Spinal cord (tissue), 10 donors: ENCODE data around the gene BRAF. TPM values are rescaled to one million over a fixed set of nuclear protein-coding genes. Genes with fewer than 3 reads are reported as not detected.
"Not testable (repeated sequence)": the region's sequence is repeated elsewhere in the genome, so short reads cannot be mapped to it uniquely, and the experiment has no call there.

Experiments used
- DNase-seq, 6 donors: peaks; one replicate each; pipeline versions ENCODE4 v3.0.0 to v3.0.0-alpha.2; 2013 to 2015; ENCODE audit warnings: low spot score in 6 of 6, low read depth in 4 of 6
- H3K27ac ChIP-seq: one replicate; pipeline ENCODE4 v1.5.1; 2013; ENCODE audit warnings: low read depth, low read length, control low read depth
- H3K27me3 ChIP-seq: one replicate; pipeline ENCODE4 v1.6.1; 2013; ENCODE audit warnings: low read length; ENCODE audit not compliant: control insufficient read depth, insufficient read depth
- H3K36me3 ChIP-seq: one replicate; pipeline ENCODE4 v1.6.1; 2013; ENCODE audit warnings: low read length; ENCODE audit not compliant: control insufficient read depth, insufficient read depth
- H3K4me1 ChIP-seq: one replicate; pipeline ENCODE4 v1.6.1; 2013; ENCODE audit warnings: low read length; ENCODE audit not compliant: control insufficient read depth, insufficient read depth
- H3K4me3 ChIP-seq: one replicate; pipeline ENCODE4 v1.5.1; 2013; ENCODE audit warnings: low read depth, low read length, control low read depth
- H3K9me3 ChIP-seq: one replicate; pipeline ENCODE4 v1.6.1; 2013; ENCODE audit warnings: low read length; ENCODE audit not compliant: control insufficient read depth, insufficient read depth
- WGBS: methylation state at CpG from one replicate; pipeline ENCODE4 v1.1.5; 2013; ENCODE audit warnings: missing lambda C conversion rate; ENCODE audit not compliant: insufficient coverage; 5-methylcytosine and 5-hydroxymethylcytosine counted together
- polyA plus RNA-seq, 2 donors: library from polyadenylated mRNA; unstranded; fragments of 120-200 nt; gene quantifications; one replicate each; pipeline ENCODE4 v1.2.1, GENCODE V29; 2013; ENCODE audit not compliant: insufficient read length in 2 of 2
- total RNA-seq, 2 donors: library from RNA; depleted of rRNA in 1 of 2; stranded (reverse); fragments of 120-200 nt in 1 of 2; fragments of >200 nt in 1 of 2; gene quantifications; one replicate each; pipeline versions ENCODE4 v1.2.3 to v1.2.4, GENCODE V29; 2013 to 2014
- donor health status: healthy.

BRAF gene
- total and polyA plus RNA-seq, 4 donors = 21.7 to 71.4 (median 31.1) TPM

DNA sequence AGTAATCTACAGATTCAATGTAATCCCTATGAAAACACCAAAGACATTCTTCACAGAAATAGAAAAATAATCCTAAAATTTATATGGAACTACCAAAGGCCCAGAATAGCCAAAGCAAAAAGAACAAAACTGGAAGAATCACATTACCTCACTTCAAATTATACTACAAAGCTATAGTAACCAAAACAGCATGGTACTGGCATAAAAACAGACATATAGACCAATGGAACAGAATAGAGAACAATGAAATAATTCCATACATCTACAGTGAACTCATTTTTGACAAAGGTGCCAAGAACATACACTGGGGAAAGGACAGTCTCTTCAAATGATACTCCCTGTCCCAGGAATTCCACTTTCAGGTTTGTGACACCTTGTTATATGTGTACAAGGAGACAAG lies 107.3 kb downstream of the BRAF start:
- H3K27me3 ChIP-seq, H3K27ac ChIP-seq, H3K9me3 ChIP-seq, H3K4me1 ChIP-seq, H3K4me3 ChIP-seq, DNase-seq, H3K36me3 ChIP-seq: not testable (repeated sequence)

DNA sequence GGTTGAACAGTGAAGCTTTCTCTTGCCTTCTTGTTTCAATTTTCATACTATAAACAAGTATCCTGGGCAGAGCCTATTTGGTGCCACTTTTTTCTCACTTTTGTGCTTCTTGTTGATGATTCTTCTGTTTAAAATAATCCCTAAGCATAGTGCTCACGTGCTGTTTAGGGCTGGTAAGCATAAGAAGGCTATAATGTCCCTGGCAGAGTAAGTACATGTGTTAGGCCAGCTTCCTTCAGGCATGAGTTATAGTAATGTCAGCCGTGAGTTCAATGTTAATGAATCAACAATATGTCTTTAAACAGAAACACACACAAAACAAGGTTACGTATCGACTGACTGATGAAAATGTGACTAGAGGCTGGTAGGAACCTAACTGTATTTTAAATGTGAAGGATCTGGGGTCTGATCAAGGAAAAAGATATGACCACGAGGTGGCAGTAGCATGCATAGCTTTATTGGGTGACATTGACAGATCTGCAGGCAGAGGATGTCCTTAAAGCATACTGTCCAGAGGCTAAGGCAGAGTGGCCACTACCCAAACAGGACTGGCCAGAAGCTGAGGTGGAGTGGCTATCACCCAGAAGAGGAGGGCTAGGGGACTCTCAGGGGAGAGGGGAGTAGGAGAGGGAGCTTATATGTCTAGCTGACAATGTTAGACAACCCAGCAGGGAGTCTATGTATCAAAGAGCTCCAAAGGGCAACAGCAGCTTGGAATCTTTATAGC lies 113.7 kb downstream of the BRAF start:
- Histone ChIP-seq H3K36me3 (no peaks in the 10 kb centered on the region), H3K27ac (no peak overlapping the region), H3K4me3 (no peak overlapping the region), H3K4me1 (no peaks in the 10 kb centered on the region), H3K9me3 (no peaks in the 10 kb centered on the region), H3K27me3 (no peaks in the 10 kb centered on the region)
- DNase-seq = peak; percentile 38 to 93 (median 65)
- 0% methylated on average over 1 of the region's 5 CpGs for WGBS

DNA sequence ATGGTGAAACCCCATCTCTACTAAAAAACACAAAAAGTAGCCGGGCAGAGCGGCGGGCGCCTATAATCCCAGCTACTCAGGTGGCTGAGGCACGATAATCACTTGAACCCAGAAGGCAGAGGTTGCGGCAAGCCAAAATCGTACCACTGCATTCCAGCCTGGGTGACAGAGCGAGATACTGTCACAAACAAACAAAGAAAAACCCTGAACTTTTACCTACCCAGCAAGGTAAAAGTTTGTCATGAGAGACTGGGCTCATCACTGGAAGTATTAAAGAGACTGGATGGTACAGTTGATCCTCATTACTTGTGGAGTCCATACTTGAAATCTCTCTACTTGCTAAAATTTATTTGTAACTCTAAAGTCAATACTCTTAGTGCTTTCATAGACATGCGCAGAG lies 114.3 kb downstream of the BRAF start:
- no peak for DNase-seq
- 100% methylated on average over 6 of the region's 9 CpGs for WGBS
- no peaks in the 10 kb centered on the region for H3K27me3 ChIP-seq
- H3K27ac ChIP-seq = no peak overlapping the region
- H3K4me3 ChIP-seq = no peak overlapping the region
- no peaks in the 10 kb centered on the region for H3K9me3 ChIP-seq
- no peaks in the 10 kb centered on the region for H3K36me3 ChIP-seq
- H3K4me1 ChIP-seq = no peaks in the 10 kb centered on the region

DNA sequence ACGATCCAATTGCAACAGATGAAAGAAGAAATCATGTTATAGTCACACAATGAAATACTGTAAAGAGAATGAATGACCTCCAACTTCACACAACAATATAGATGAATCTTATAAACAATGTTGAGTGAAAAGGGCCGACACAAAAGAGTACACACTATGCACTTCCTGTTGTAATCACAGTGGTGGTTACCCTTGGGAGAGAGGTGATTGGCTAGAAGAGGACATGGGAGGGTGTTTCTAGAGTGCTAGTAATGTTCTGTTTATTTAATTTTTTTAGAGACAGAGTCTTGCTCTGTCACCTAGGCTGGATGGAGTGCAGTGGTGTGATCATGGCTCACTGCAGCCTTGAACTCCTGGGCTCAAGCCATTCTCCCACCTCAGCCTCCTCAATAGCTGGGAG lies 145.8 kb downstream of the BRAF start:
- Histone ChIP-seq H3K4me3 (no peak overlapping the region), H3K36me3 (peaks cover 8% of the 10 kb centered on the region), H3K27me3 (no peaks in the 10 kb centered on the region), H3K27ac (no peak overlapping the region), H3K4me1 (no peaks in the 10 kb centered on the region), H3K9me3 (no peaks in the 10 kb centered on the region)
- WGBS = no CpG with 5 or more reads among the region's 2 CpGs
- DNase-seq = no peak

DNA sequence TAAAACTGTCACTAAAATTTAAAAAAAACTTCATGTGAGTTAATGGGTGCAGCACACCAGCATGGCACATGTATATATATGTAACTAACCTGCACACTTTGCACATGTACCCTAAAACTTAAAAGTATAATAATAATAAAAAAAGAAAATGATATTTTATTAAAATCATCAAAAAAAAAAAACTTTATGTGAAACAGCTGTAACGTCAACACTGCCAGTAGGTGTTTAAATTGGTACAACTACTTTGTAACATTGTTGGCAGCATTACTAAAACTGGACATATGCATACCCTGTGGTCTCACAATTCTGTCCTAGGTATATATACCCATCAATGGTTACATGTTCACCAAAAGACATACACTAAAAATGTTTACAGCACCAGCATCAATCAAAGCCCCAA lies 146.2 kb downstream of the BRAF start:
- Histone ChIP-seq H3K27ac (no peak overlapping the region), H3K27me3 (no peaks in the 10 kb centered on the region), H3K4me1 (no peaks in the 10 kb centered on the region), H3K9me3 (no peaks in the 10 kb centered on the region), H3K4me3 (no peak overlapping the region), H3K36me3 (peaks cover 8% of the 10 kb centered on the region)
- DNase-seq = no peak
- WGBS = no CpG with 5 or more reads among the region's 1 CpG

DNA sequence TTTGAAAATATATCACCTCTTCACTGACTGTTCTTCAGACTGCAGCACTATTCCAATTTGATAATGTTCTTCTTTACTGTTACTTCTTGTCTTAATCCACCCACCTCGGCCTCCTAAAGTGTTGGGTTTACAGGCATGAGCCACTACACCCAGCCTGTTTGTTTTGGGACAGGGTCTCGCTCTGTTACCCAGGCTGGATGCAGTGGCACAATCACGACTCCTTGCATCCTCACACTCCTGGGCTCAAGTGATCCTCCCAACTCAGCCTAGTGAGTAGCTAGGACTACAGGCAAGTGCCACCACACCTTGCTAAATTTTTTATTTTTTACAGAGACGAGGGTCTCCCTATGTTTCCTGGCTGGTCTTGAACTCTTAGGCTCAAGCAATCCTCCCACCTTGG lies 150.4 kb downstream of the BRAF start:
- DNase-seq = no peak
- H3K4me3 ChIP-seq = no peak overlapping the region
- H3K9me3 ChIP-seq = no peaks in the 10 kb centered on the region
- H3K27ac ChIP-seq = no peak overlapping the region
- H3K27me3 ChIP-seq = no peaks in the 10 kb centered on the region
- no peaks in the 10 kb centered on the region for H3K4me1 ChIP-seq
- H3K36me3 ChIP-seq = peaks cover 14% of the 10 kb centered on the region
- 100% methylated on average over 3 of the region's 4 CpGs for WGBS

DNA sequence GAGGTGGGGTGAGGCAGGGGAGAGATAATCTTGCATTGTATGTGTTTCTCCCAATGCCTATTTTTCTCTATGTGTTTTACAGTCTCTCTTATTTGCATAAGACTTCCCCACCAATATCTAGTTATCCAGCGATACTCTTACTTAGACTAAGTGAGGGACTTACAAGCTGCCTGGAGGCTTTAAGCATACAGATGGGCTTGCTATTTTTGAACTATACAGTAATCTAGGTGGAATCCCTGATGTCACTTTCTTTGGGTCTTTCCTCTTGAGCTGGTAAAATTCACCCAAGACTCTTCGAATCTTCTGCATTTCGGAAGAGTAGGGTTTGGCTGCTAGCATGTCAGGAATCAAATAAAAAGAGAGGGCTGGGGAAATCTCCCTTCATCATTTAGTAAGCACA lies 151.6 kb downstream of the BRAF start:
- H3K9me3 ChIP-seq = no peaks in the 10 kb centered on the region
- no peak overlapping the region for H3K4me3 ChIP-seq
- no peak overlapping the region for H3K27ac ChIP-seq
- peaks cover 13% of the 10 kb centered on the region for H3K36me3 ChIP-seq
- WGBS = no CpG with 5 or more reads among the region's 3 CpGs
- DNase-seq = no peak
- H3K4me1 ChIP-seq = no peaks in the 10 kb centered on the region
- H3K27me3 ChIP-seq = no peaks in the 10 kb centered on the region

DNA sequence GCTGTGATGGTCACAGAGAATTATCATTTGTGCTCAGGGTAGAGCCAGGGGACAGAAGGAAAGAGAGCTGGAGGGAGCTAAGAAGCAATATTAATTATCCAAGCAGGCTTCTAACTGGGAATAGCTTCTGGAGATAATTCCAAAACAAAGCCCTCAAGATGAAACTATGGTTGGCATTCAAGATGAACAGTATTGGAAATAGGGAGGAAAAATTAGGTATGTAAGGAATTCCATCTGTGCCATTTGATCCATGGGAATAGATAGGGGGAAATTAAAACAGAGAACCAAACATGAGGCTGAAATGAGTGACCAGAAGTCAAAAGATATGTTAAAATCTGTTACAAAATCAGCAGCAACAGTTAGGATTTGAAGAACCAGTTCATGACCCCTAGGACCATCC lies 152.9 kb downstream of the BRAF start:
- H3K4me3 ChIP-seq = no peak overlapping the region
- no peak for DNase-seq
- H3K4me1 ChIP-seq = no peaks in the 10 kb centered on the region
- H3K36me3 ChIP-seq = peaks cover 14% of the 10 kb centered on the region
- no peaks in the 10 kb centered on the region for H3K27me3 ChIP-seq
- H3K27ac ChIP-seq = no peak overlapping the region
- H3K9me3 ChIP-seq = no peaks in the 10 kb centered on the region

DNA sequence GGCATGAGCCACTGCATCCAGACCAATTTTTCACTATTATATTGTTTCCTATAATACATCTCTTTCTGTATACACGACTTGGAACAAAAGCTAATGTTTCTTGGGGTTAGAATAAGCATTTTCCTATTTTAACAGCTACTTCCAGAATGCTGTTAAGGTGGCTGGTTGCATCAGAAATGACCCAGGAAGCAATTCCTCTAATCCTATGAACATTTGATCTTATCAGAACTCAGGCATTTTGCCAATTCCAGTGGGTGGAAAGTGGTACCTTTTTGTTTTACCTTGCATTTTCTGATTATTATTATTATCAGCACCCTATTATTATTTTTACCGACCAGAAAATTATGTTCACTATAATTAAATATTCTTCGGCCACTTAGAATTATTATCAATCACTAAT lies 154.9 kb downstream of the BRAF start:
- Histone ChIP-seq H3K36me3 (peaks cover 18% of the 10 kb centered on the region), H3K27ac (no peak overlapping the region), H3K4me3 (no peak overlapping the region), H3K9me3 (peaks cover 1% of the 10 kb centered on the region), H3K27me3 (no peaks in the 10 kb centered on the region), H3K4me1 (no peaks in the 10 kb centered on the region)
- no CpG with 5 or more reads among the region's 3 CpGs for WGBS
- no peak for DNase-seq

DNA sequence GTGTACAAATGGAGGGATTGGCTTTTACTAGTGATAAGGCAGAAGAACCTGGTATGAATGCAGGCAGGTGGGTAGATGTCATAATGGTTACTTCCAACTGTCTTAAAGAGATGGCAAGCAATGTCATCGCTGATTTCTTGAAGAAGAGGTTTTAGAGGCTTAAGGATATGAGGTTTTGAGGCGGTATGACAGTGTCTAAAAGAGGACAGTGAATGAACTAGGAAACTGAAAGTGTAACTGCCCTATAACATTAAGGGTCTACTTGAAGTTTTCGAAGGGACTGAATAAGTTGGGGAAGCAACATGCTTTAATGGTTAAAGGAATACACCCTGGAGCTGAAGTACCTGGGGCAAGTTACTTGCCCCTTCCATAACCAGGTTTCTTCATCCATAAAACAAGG lies 157.3 kb downstream of the BRAF start:
- Histone ChIP-seq H3K9me3 (peaks cover 1% of the 10 kb centered on the region), H3K36me3 (peaks cover 14% of the 10 kb centered on the region), H3K27ac (no peak overlapping the region), H3K4me3 (no peak overlapping the region), H3K4me1 (no peaks in the 10 kb centered on the region), H3K27me3 (no peaks in the 10 kb centered on the region)
- no peak for DNase-seq
- WGBS = 100% methylated on average over 2 of the region's 3 CpGs
